ENCODE results near the gene OSBPL6. TPM values are rescaled to one million over a fixed set of nuclear protein-coding genes. Genes with fewer than 3 reads are reported as not detected.

OSBPL6 gene
- total and polyA plus RNA-seq, 9 of the 15 experiments (the other 6 are each of a cell fraction or from before 2014, with no cell fraction given) = 3.4 to 12.7 (median 9.3) TPM

DNA sequence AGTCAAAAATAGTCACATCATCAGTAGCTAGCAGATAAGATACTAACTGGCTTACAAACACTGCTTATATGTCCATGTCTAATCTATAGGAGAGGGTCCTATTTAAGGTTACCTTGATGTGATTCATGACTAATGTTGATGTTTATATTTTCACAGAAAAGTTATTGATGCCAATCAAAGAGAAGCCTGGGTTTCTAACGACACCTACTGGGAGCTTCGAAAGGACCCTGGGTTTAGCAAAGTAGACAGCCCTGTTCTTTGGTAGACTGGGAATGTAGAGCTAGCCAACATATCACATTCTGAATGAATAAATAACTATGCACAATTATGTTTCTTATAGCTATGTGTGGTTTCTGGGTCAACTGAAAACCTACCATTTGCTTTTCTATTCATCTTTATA, 201.0 kb downstream of the OSBPL6 start:
- ATAC-seq (peak; percentile 42; the same call in 2 of the 3 replicates), DNase-seq (ENCODE audit: extremely low read depth in 1 of 4, low spot score in 3 of 4) (no peak), FAIRE-seq (peak; percentile 15)
- 29% methylated on average over 2 of the region's 2 CpGs for WGBS (ENCODE audit: insufficient coverage, low coverage, missing lambda C conversion rate)
- H3K4me2 ChIP-seq (ENCODE audit: insufficient read depth, low read length) = no peak overlapping the region
- H3K27me3 ChIP-seq (ENCODE audit: control insufficient read depth in 2 of 2, insufficient read depth in 2 of 2, low read length in 2 of 2) = no peaks in the 10 kb centered on the region
- POLR2A ChIA-PET = interaction anchor here (1.0 to 1.9 kb wide), 6 partner anchors 9 to 323 kb away, joined by 3 to 9 read pairs (median 4); partner anchors contain the start of gene PDE11A
- no TSS peak for BruUV-seq (replicated peaks)
- CTCF ChIA-PET (ENCODE audit: low intra/inter-chr PET ratio) = interaction anchor here (0.6 to 3.0 kb wide), 3 partner anchors 24 to 758 kb away, joined by 3 to 13 read pairs (median 3); no protein-coding TSS in a partner anchor
- no peak overlapping the region for H3K9ac ChIP-seq (ENCODE audit: insufficient read depth in 1 of 2, low read depth in 2 of 2, low read length in 2 of 2)
- H3K4me1 ChIP-seq (replicated peaks in 1 of 2; ENCODE audit: control insufficient read depth in 2 of 2, insufficient read depth in 2 of 2, low read length in 2 of 2) = no peaks in the 10 kb centered on the region
- H3K9me1 ChIP-seq (ENCODE audit: control insufficient read depth, insufficient read depth, low read length) = no peaks in the 10 kb centered on the region
- no peaks in the 10 kb centered on the region for H3K79me2 ChIP-seq (ENCODE audit: control insufficient read depth, insufficient read depth, low read length)
- no peak overlapping the region for H3K4me3 ChIP-seq
- H4K20me1 ChIP-seq (replicated peaks; ENCODE audit: control insufficient read depth, insufficient read depth, low read length) = no peaks in the 10 kb centered on the region
- no peaks in the 10 kb centered on the region for H3K36me3 ChIP-seq (ENCODE audit: control insufficient read depth, insufficient read depth, low read length)
- intact Hi-C loops (cut with micrococcal nuclease) = loop anchor here (1.0 to 5.0 kb wide), 2 partner anchors 89 to 283 kb away; partner anchors contain the start of gene RBM45
- no peak overlapping the region for H2AFZ ChIP-seq (ENCODE audit: low read depth, low read length)
- no peaks in the 10 kb centered on the region for H3K9me3 ChIP-seq (replicated peaks; ENCODE audit: control insufficient read depth, insufficient read depth, low read depth, low read length)
- H3K27ac ChIP-seq (ENCODE audit: extremely low read depth, low read depth, low read length) = no peak overlapping the region
- in situ Hi-C loops (cut with MboI) = no loop called here
- TF ChIP-seq, protein P1, sequence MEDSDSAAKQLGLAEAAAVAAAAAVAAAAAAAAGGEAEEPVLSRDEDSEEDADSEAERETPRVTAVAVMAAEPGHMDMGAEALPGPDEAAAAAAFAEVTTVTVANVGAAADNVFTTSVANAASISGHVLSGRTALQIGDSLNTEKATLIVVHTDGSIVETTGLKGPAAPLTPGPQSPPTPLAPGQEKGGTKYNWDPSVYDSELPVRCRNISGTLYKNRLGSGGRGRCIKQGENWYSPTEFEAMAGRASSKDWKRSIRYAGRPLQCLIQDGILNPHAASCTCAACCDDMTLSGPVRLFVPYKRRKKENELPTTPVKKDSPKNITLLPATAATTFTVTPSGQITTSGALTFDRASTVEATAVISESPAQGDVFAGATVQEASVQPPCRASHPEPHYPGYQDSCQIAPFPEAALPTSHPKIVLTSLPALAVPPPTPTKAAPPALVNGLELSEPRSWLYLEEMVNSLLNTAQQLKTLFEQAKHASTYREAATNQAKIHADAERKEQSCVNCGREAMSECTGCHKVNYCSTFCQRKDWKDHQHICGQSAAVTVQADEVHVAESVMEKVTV (CRISPR knock-in tag; IDR thresholded peaks at IDR 0.05) = peak; percentile 38; the same call in 1 of the 2 replicates
- TF ChIP-seq, protein P2, sequence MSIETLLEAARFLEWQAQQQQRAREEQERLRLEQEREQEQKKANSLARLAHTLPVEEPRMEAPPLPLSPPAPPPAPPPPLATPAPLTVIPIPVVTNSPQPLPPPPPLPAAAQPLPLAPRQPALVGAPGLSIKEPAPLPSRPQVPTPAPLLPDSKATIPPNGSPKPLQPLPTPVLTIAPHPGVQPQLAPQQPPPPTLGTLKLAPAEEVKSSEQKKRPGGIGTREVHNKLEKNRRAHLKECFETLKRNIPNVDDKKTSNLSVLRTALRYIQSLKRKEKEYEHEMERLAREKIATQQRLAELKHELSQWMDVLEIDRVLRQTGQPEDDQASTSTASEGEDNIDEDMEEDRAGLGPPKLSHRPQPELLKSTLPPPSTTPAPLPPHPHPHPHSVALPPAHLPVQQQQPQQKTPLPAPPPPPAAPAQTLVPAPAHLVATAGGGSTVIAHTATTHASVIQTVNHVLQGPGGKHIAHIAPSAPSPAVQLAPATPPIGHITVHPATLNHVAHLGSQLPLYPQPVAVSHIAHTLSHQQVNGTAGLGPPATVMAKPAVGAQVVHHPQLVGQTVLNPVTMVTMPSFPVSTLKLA (conservative IDR thresholded peaks at IDR 0.05) = no peak
- TF ChIP-seq, protein P3, sequence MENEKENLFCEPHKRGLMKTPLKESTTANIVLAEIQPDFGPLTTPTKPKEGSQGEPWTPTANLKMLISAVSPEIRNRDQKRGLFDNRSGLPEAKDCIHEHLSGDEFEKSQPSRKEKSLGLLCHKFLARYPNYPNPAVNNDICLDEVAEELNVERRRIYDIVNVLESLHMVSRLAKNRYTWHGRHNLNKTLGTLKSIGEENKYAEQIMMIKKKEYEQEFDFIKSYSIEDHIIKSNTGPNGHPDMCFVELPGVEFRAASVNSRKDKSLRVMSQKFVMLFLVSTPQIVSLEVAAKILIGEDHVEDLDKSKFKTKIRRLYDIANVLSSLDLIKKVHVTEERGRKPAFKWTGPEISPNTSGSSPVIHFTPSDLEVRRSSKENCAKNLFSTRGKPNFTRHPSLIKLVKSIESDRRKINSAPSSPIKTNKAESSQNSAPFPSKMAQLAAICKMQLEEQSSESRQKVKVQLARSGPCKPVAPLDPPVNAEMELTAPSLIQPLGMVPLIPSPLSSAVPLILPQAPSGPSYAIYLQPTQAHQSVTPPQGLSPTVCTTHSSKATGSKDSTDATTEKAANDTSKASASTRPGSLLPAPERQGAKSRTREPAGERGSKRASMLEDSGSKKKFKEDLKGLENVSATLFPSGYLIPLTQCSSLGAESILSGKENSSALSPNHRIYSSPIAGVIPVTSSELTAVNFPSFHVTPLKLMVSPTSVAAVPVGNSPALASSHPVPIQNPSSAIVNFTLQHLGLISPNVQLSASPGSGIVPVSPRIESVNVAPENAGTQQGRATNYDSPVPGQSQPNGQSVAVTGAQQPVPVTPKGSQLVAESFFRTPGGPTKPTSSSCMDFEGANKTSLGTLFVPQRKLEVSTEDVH (IDR thresholded peaks at IDR 0.05; ENCODE audit: low read depth, partially characterized antibody) = no peak
- TF ChIP-seq EZH2 (IDR thresholded peaks at IDR 0.05; ENCODE audit: borderline replicate concordance, low read depth, low read length) (no peak), TEAD2 (tag; IDR thresholded peaks at IDR 0.05) (no peak)
- TF ChIP-seq, protein P4, sequence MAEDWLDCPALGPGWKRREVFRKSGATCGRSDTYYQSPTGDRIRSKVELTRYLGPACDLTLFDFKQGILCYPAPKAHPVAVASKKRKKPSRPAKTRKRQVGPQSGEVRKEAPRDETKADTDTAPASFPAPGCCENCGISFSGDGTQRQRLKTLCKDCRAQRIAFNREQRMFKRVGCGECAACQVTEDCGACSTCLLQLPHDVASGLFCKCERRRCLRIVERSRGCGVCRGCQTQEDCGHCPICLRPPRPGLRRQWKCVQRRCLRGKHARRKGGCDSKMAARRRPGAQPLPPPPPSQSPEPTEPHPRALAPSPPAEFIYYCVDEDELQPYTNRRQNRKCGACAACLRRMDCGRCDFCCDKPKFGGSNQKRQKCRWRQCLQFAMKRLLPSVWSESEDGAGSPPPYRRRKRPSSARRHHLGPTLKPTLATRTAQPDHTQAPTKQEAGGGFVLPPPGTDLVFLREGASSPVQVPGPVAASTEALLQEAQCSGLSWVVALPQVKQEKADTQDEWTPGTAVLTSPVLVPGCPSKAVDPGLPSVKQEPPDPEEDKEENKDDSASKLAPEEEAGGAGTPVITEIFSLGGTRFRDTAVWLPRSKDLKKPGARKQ (CRISPR knock-in tag; IDR thresholded peaks at IDR 0.05) = no peak
- TF ChIP-seq, protein P5, sequence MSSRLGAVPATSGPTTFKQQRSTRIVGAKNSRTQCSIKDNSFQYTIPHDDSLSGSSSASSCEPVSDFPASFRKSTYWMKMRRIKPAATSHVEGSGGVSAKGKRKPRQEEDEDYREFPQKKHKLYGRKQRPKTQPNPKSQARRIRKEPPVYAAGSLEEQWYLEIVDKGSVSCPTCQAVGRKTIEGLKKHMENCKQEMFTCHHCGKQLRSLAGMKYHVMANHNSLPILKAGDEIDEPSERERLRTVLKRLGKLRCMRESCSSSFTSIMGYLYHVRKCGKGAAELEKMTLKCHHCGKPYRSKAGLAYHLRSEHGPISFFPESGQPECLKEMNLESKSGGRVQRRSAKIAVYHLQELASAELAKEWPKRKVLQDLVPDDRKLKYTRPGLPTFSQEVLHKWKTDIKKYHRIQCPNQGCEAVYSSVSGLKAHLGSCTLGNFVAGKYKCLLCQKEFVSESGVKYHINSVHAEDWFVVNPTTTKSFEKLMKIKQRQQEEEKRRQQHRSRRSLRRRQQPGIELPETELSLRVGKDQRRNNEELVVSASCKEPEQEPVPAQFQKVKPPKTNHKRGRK (tag; IDR thresholded peaks at IDR 0.05) = no peak
